Measurements from ENCODE around the gene IQGAP2.
"Not testable (repeated sequence)": the region's sequence is repeated elsewhere in the genome, so short reads cannot be mapped to it uniquely, and the experiment has no call there.

IQGAP2 gene

DNA sequence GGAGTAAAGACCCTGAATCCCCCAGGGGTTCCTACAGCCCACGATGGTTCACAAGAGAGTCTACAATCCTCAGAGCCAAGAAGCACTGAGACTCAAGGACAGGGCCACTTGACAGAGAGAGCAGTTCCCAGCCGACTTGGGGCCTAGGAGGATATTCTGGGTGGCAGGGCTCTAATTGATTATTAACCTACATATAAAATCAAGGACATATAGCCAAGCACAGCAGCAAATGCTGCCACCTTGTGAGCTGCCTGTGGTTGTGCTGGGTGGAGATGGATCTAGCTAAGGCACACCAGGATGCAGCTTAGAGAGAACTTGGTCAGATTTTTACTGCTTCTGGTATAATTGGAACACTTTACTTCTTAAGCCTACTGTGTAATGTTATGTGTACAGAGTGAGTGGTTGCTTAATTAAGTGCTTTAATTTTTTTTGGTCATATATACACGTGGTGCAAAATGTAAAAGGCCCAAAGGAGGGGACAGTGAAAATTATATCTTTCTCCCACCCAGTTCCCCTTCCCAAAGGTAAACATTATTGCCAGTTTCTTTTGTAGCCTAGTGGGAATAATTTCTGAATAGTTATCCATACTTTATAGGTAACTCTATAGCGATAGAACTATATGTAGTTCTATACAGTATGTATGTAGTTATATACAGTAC lies 141.3 kb downstream of the IQGAP2 start:
- peak; percentile 54 for FAIRE-seq

DNA sequence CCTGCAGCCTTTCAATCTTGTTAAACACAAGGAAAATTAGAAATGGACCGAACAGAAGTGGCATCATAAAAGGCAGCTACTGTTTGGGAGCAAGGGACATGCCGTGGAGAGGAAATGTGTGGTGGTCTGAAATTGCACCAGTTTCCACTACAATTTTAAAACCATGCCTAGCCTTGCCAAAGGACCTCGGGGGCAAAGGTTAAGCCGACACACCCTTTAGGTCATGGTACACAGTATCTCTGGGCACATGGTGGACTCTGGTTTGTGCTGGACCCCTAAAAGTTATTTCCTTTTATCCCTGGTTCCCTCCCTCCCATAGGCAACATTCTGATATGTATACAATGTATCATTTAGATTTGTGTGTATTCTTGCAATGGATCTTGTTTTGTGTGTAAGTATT lies 142.1 kb downstream of the IQGAP2 start:
- FAIRE-seq: no peak

DNA sequence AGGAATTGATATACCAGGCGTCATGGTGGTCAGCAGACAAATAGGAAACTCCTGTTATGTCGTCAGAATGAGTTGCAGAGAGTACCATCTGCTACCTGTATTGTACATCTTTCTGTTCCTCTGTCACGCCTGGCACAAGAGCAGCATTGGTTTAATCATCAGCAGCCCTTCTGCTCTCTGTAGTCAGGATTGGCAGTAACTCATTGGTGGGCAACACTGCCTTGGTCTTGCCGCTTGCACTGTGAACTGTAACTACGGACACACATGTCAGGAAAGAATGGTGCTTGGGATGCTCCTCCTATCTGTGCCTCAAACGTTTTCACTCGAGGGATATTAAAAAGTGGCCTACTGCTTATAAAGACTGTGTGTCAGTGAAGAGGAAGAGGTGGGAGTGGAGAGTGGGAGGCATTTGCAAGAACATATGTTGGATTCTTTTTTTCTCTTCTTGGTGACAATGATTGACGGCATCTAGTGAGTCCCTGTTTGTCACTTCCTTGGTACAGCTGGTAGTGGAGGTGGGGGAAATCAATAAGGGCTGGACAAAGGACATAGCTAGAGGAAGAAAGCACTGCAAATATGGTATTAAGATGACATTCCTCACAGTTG lies 143.5 kb downstream of the IQGAP2 start:
- FAIRE-seq: no peak

DNA sequence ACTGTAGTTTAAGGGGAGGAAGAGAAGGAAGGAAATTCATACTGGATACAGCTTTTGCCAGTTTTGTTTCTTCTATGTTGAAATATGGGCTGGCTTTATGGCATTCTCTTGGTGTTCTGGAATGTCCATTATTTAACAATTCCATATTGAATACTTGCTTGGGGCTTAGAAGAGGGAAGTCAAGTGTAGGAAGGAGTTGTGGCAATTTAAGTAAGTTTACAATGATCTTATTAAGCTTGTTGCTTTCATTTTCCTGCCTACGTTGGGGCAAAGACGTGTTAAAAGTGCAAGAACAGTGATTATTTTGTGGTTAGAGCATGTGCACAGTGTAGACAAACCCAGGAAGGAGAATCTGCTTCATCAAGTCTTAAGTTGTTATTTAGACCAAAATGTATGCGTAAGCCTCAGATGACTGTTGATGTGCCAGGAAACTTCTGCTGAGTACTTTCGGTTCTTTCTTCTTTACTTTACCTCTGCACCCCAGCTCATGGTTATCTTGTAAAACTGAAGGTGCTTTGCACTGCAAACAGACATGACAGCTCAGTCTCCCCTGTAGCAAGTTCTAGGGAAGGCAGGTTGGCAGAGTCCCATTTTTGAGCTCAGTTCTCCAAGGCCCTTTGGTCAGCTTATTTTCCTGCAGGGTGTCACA lies 144.3 kb downstream of the IQGAP2 start:
- no peak for FAIRE-seq

DNA sequence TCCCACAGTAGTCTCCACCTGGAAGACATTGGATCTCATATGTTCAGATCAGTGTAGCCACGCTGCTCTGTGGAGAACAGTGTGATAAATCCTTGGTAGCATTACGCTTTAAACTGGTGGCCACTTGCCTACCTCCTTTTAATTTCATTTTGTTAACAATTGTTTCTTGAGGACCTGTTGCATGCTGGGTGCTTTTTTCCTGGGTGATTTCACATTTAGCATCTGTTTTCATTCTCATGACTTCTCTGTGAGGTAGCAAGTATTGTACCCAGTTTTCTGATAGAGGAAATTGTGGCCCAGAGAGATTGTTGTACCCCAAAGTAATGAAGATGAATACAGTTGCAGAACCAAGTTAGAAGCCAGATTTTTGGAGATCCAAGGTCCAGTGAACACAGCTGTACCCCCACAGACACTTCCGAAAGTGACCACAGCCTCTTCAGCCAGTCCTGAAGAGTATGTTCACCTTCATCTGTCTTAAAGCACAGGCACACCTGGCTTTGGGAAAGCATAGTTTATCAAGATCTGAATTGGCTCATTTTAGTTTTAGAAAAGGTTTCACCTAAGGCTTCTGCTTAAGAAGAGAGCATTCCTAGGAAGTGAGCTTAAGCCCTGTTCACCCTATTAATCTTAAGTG lies 144.9 kb downstream of the IQGAP2 start:
- FAIRE-seq: no peak

DNA sequence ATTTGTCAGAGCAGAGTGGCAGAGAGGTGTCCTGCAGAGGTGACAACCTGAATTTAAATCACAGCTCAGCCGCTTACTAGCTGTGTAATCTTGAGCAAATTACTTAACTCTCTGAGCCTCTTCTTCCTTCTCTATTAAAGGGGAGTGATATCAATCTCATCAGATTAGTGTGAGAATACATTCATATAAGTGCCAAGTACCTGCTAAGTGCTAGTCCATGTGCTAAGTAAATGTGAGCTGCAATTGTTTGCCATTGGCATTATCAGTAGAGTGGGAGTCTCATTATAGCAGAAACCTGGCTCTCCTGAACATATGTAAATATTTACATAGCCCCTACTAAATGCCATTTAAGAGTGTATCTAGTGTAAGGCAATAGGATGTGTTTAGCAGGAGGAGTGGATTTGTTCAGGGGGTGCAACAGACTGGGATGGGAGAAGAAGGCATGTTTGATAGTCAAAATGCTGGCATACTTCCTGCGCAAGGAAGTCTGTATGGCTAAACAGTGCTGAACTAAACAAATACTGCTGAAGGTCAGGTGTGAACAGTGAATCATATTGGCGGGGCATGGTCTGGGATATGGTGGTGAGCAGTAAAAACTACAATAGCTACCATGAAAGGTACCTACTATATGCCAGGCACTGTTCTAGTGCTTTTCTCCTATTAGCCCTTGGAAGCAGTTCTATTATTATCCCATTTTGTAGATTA lies 145.6 kb downstream of the IQGAP2 start:
- FAIRE-seq: no peak

DNA sequence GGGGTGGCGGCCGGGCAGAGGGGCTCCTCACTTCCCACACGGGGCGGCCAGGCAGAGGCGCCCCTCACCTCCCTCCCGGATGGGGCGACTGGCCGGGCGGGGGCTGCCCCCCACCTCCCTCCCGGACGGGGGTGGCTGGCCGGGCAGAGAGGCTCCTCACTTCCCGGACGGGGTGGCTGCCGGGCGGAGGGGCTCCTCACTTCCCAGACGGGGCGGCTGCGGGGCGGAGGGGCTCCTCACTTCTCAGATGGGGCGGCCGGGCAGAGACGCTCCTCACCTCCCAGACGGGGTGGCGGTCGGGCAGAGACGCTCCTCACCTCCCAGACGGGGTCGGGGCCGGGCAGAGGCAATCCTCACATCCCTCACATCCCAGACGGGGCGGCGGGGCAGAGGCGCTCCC lies 147.8 kb downstream of the IQGAP2 start:
- not testable (repeated sequence) for FAIRE-seq

DNA sequence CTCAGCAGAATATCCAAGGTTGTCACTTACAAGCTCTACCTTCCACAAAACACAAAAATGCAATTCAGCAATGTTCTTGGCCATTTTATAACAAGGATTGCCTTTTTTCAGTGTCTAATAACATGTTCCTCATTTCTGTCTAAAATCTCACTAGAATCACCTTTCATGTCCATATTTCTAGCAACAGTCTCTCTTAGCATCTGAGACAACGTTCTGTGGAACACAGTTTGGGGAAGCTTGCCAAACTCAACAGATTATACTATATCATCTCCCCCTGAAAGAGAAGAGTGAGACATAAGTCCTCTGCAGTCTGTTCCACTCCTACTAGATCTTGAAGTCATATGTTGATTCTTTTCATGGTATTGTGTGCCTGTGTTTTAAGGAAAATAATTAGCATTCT lies 149.5 kb downstream of the IQGAP2 start:
- FAIRE-seq: no peak

DNA sequence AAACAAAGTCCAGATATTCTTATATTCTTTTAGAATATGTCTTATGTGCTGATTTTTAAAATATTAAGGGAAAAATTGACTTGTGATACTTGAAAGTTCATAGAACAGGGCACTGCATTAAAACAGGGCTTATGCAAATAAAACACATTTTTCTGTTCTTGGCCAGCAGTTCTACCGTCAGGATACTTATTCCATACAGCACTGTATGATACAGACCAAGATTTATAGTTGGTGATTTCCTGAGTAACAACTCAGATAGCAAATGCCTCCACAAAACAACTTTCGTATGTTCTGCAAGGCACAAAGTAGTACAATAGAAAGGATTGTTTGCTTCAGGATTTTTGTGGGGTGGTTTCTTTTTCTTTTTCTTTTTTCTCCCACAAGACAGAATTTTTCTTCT lies 150.2 kb downstream of the IQGAP2 start:
- no peak for FAIRE-seq

DNA sequence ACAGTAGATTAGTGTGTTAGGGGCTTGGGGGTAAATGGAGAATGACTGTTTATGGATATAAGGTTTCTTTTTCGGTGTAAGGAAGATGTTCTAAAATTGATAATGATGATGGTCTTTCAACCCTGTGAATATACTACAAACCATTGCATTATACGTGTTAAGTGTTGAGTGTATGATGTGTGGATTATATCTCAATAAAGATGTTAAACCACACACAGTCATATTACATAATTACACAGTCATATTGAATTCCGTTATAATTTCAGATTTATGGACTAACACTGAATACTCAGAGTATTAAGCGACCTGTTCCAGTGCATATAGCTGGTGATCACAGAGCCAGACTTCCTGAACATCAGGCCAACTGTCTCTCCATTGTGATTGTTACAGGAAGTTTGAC lies 152.0 kb downstream of the IQGAP2 start:
- FAIRE-seq: no peak

DNA sequence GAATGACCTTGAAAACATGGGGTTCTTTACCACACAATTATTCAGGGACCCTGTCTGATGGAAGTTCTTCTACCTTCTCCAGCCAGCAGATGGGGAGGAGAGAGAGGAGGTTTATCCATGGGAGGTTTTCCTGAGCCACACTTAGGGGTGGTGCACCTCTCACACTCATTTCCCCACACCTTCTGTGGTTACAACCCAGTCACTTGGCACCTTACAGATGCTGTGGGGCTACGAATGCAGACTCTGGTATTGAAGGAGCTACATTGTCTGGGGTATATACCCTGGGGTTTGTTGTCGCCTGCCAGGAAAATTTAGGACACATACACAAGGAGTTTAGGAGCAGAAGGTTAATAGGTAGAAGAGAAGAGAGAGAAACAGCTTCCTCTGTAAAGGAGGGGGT lies 152.6 kb downstream of the IQGAP2 start:
- FAIRE-seq: no peak

DNA sequence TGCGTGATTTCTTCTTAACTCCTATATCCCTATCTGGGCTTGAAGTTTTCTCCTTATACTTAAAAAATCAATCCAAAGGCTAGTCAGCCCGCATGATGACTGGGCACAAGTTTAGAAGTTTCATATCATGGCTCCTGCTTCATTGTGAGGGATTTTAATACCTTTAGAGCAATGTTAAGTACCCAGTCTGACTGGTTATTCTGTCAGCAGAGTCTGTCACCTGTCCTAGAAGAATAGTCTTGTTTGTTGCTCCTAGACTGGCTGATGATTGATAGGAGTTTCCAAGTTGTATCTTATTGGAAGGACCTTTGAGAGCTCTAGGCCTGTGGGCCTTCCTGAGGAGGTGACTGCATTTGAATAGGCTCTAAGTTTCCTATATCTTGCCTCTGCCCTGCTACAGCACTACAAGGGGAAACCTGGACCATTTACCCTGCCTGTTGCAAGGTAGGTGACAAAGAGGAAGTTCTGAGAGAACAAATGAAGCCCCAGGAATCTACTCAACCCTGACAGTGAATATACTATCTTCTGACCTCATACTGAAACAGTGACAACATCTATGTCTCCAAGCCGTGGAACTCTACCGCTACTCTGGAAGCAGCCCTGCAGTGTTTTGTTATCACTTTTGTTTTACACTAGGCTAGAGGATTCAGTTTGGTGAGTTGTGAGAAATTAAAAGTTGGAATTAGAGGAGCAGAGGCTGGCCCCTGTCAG lies 153.6 kb downstream of the IQGAP2 start:
- no peak for FAIRE-seq

DNA sequence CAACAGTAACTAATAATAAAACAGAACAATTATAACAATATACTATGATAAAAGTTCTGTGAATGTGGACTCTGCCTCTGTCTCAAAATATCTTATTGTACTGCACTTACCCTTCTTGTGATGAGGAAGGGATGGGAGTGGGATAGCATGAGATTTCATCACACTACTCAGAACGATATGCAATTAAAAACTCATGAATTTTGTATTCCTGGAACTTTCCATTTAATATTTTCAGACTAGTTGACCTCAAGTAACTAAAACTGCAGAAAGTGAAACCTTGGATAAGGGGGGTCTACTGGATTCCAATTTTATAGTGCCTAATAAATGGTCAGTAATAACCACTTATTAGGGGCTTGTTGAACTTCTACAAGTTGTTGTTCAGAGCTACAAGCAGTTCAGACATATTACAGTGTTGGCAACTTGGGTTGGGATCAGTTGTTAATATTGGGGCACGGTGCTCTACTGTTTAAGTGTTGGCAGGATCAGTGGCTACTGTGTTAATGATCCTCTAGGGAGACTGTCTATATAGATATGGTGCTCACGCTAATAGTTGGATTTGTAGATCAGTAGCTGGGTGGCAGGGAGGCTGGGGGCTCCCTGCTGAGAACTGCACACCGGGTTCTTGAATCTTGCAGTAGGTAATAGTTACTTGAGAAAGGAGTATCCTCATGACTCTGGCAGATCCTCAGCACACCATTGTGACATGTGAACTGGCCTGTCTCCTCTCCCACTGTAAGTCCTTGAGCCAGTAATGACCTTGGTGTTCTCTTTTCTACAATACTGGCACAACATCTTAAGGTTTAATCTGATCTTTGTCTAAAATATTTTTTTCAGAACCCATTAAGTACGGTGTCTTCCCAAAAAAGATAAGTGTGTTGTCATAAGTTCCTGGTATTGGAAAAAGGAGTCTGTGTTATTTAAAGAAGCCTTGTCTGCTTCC lies 158.1 kb downstream of the IQGAP2 start:
- no peak for FAIRE-seq

DNA sequence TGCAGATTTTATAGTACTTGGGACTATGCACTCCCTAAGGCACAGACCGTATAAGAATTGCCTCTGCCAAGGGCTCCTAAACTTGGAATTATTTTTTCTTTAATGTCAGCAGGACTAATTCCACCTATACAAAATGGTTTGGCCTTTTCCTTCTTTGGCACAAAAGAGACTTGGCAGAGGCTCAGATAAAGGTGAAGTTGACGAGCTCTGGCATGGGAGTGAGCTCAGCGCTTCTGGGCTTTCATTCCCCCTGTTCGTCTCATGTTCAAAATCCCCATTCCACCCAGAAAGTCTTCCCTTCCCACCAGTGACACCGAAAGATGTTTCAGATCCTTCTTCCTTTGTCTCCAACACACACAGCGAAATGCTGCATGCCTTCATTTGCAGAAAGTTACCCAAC lies 158.9 kb downstream of the IQGAP2 start:
- FAIRE-seq: no peak

DNA sequence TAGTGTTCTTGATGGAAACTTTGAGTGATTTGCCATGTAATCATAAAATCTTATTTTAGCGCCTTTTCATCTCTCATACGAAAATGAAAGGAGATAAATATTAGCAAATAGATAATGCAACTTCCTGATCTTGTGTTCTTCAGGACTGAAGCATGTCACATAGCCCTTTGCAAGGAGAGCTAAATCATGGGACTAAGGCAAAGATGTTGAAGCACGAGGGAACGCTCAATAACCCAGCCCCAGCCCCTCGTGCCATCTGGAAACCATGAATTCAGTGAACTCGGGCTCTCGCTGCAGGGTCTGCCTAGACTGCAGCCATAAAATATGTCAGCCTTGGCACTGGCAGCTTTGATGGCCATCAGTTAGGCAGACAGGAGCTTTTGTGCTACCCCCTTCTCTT lies 161.9 kb downstream of the IQGAP2 start:
- FAIRE-seq: no peak

DNA sequence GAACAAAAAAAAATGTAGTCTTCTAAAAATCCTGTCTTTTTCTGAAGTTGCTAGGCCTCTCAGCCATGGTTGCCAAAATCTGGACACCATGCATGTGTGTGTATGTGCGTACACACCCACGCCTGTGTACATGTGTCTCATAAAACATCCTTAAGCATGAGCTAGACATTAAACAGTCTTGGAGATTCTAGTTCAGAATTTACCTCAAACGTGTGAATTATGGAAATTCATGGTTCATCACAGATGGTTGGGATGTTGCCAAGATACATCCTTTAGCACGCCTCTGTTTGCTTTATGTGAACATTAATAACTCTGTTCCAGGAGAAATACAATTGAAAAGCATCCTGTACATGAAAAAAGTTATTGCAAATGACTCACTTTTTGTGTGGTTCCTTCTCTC lies 167.1 kb downstream of the IQGAP2 start:
- FAIRE-seq: no peak

DNA sequence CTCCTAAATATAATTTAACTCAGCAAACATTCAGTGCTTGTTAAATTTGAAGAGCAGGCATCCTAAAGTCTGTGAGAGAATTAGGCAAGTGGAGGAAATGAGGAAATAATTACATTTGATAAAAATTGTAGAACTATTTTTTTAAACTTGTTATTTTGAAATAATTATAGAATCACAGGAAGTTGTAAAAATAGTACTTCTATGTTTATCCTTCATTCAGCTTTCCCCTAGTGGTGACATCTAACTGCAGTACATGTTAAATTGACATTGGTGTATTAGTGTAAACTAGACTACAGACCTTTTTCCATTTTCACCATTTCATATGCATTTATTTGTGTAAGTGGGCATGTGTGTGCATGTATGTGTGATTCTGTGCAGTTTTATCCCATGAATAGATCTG lies 168.5 kb downstream of the IQGAP2 start:
- peak; percentile 17 for FAIRE-seq

DNA sequence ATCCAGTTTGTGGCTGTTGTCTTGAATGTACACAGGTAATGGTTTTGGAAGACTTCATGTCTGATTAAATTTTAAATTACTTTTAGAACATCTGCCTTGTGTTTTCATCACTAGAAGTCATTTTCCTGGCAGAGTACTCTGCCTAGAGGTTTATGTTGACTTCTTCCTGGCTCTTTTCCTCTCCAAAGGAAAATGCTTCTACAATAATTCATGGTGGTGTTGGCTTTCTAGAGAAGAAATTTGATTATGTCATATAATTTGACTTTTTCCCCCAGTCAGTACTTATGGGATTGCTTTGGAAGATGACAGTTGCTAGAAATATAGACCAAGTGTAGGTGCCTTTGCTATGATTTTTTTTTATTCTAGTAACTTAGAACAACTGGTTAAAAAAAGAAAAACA lies 173.4 kb downstream of the IQGAP2 start:
- FAIRE-seq: no peak

DNA sequence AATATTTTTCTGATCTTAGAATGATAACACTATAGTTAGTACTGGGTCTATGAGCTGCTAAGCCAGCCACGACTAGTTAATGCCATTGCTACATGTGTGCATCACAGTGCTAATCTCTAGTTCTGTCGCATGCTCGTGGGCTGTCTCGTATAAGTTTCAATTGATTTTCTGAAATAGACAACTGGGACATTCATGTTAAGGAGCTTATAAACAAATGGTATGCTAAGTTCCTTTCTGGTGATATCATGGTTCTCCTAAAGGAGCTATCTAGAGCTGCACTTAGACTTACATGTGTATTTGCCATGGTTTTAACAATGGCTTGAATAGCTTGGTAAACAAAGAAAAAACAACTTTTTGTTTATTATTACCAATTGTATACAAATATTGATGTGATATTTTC lies 173.9 kb downstream of the IQGAP2 start:
- FAIRE-seq: no peak

DNA sequence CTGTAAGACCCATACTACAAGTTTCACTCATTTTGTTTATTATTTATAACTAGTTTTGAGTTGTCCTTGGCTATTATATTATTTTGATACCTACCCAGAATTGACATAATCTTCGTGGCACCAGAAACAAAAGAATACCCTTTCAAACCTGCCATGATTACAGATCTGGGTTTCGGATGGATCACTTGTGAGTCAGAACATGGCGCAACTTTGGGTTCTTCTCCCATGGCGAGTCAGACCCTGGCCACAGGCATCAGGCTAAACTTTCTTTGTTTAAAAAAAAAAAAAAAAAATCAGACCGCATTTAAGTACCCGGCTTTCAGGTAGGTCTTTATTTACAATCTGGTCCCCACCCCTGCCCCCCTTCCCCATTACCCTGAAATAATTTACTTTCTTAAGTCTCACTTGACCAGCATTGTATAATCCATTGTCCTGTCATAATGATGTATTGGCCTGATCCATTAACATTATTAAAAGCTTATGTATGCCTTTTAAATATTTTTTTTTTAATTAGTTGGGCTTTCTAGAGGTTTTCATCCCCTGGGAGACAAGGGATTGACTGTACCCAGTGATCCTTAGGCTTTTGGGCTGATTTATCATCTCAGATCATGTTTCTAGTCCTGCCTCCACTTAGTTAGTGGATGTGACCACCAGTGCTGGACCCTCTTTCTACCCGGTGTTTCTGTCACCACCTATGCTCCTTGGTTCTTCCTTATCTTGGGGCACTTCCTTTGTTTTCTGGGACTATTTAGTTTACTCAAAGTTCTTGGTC lies 176.3 kb downstream of the IQGAP2 start:
- no peak for FAIRE-seq

DNA sequence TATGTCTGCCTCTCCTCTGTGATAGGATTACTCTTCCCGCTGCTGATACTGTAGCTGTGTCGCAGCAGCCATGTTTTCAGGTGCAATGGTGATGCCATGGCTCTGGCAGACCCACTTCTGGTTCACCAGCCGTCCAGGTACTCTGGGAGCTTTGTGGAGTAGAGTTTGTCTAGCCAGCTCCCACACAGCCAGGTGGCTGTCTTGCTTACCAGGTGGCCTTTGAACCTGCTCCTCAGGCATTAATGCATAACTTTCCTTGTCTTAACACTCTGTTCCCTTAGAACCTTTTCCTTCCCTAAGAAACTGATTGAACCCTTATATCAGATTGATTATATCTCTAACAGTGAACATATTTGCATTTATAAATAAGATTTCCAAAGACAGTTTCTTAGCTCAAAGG lies 177.9 kb downstream of the IQGAP2 start:
- FAIRE-seq: no peak
